Loucy (cell line): ENCODE data around the gene KCNJ18.
"Not testable (repeated sequence)": the region's sequence is repeated elsewhere in the genome, so short reads cannot be mapped to it uniquely, and the experiment has no call there.

Experiments used
- H2AFZ ChIP-seq: fragments of 200-600 bp; sonication (generic); 2 replicates; pipeline ENCODE4 v1.6.0; 2016; ENCODE audit warnings: antibody characterized with exemption, mild to moderate bottlenecking, low read length, moderate library complexity
- H3F3A ChIP-seq: fragments of 200-600 bp; 2 replicates; pipeline ENCODE4 v1.6.0; 2016; ENCODE audit warnings: antibody characterized with exemption, low read depth, mild to moderate bottlenecking
- H3K27me3 ChIP-seq: fragments of 200-600 bp; sonication (generic); 2 replicates; pipeline ENCODE4 v1.6.1; 2014; ENCODE audit warnings: low read length, mild to moderate bottlenecking; ENCODE audit not compliant: insufficient read depth, poor library complexity, severe bottlenecking
- H3K36me3 ChIP-seq: fragments of 200-600 bp; sonication (generic); 2 replicates; pipeline ENCODE4 v1.6.1; 2016; ENCODE audit warnings: low read length; ENCODE audit not compliant: insufficient read depth
- H3K4me1 ChIP-seq: fragments of 200-600 bp; sonication (generic); 2 replicates; pipeline ENCODE4 v1.5.1; 2014; ENCODE audit warnings: low read length, mild to moderate bottlenecking; ENCODE audit not compliant: insufficient read depth, poor library complexity, severe bottlenecking
- H3K4me2 ChIP-seq: fragments of 200-600 bp; sonication (generic); 2 replicates; pipeline ENCODE4 v1.6.0; 2014; ENCODE audit warnings: antibody characterized with exemption, low read length, low read depth, mild to moderate bottlenecking; ENCODE audit not compliant: poor library complexity, severe bottlenecking
- H3K4me3 ChIP-seq: fragments of 200-600 bp; sonication (generic); 2 replicates; pipeline ENCODE4 v1.5.1; 2014; ENCODE audit warnings: low read length, mild to moderate bottlenecking, mixed read lengths; ENCODE audit not compliant: poor library complexity, severe bottlenecking
- H3K79me2 ChIP-seq: fragments of 200-600 bp; sonication (generic); 2 replicates; pipeline ENCODE4 v1.6.1; 2014; ENCODE audit warnings: low read length; ENCODE audit not compliant: insufficient read depth
- H3K9ac ChIP-seq: fragments of 200-600 bp; sonication (generic); 2 replicates; pipeline ENCODE4 v1.6.0; 2014; ENCODE audit warnings: mild to moderate bottlenecking, low read depth, low read length, moderate library complexity; ENCODE audit not compliant: poor library complexity, severe bottlenecking
- H3K9me2 ChIP-seq: fragments of 200-600 bp; sonication (generic); replicated peaks from 2 replicates; pipeline ENCODE4 v1.6.1; 2016; ENCODE audit warnings: low read depth, low read length, mixed read lengths
- H3K9me3 ChIP-seq: fragments of 200-600 bp; sonication (generic); 2 replicates; pipeline ENCODE4 v1.6.1; 2014; ENCODE audit warnings: mild to moderate bottlenecking, antibody characterized with exemption, low read length, low read depth; ENCODE audit not compliant: insufficient read depth
- H4K20me1 ChIP-seq: fragments of 200-600 bp; sonication (generic); 2 replicates; pipeline ENCODE4 v1.6.0; 2014; ENCODE audit warnings: antibody characterized with exemption, low read length, mild to moderate bottlenecking; ENCODE audit not compliant: insufficient read depth, poor library complexity, severe bottlenecking

Gene KCNJ18

GRCh38 chr17:21682130-21682529 lies 10.2 kb upstream of the KCNJ18 start:
- H3K9me2 ChIP-seq, H3K27me3 ChIP-seq, H2AFZ ChIP-seq, H3F3A ChIP-seq, H3K79me2 ChIP-seq, H3K4me3 ChIP-seq, H3K9ac ChIP-seq, H3K36me3 ChIP-seq, H3K4me1 ChIP-seq, H4K20me1 ChIP-seq, H3K4me2 ChIP-seq: not testable (repeated sequence)
- H3K9me3 ChIP-seq = peaks cover 13% of the 10 kb centered on the region; the same call in 1 of the 2 replicates

GRCh38 chr17:21683142-21683712 lies 9.1 kb upstream of the KCNJ18 start:
- not testable (repeated sequence) for H2AFZ ChIP-seq, H3F3A ChIP-seq, H3K4me1 ChIP-seq, H3K36me3 ChIP-seq, H3K4me3 ChIP-seq, H3K9me3 ChIP-seq, H3K4me2 ChIP-seq, H3K9ac ChIP-seq, H3K79me2 ChIP-seq, H3K9me2 ChIP-seq, H4K20me1 ChIP-seq, H3K27me3 ChIP-seq

- not testable (repeated sequence) for H3K4me2 ChIP-seq, H3K9ac ChIP-seq, H3K9me3 ChIP-seq, H4K20me1 ChIP-seq, H3K36me3 ChIP-seq, H3K9me2 ChIP-seq, H2AFZ ChIP-seq, H3K27me3 ChIP-seq, H3K79me2 ChIP-seq, H3K4me3 ChIP-seq, H3K4me1 ChIP-seq, H3F3A ChIP-seq
Measured at GRCh38 chr17:21683897-21684296, 8.4 kb upstream of the KCNJ18 start.

- not testable (repeated sequence) for H3K27me3 ChIP-seq, H3F3A ChIP-seq, H3K9me2 ChIP-seq, H3K36me3 ChIP-seq, H3K9ac ChIP-seq, H3K4me3 ChIP-seq, H3K9me3 ChIP-seq, H3K79me2 ChIP-seq, H3K4me2 ChIP-seq, H4K20me1 ChIP-seq, H3K4me1 ChIP-seq, H2AFZ ChIP-seq
Measured at GRCh38 chr17:21684384-21684783, 7.9 kb upstream of the KCNJ18 start.

- not testable (repeated sequence) for H3F3A ChIP-seq, H4K20me1 ChIP-seq, H2AFZ ChIP-seq, H3K27me3 ChIP-seq, H3K9ac ChIP-seq, H3K79me2 ChIP-seq, H3K4me2 ChIP-seq, H3K9me2 ChIP-seq, H3K4me3 ChIP-seq, H3K4me1 ChIP-seq, H3K36me3 ChIP-seq, H3K9me3 ChIP-seq
Measured at GRCh38 chr17:21685061-21685795, 7.1 kb upstream of the KCNJ18 start.
